Measurements from ENCODE around the gene U2AF2. TPM values are rescaled to one million over a fixed set of nuclear protein-coding genes. Genes with fewer than 3 reads are reported as not detected.

Gene U2AF2
- polyA plus RNA-seq, 1 donor (not counting 4 experiments of a cell fraction or from before 2014, with no cell fraction given), result 109 TPM

GRCh38 chr19:55660991-55661390 lies 6.2 kb downstream of the U2AF2 start:
- Histone ChIP-seq H4K20me1 (ENCODE audit: control insufficient read depth, extremely low read depth, insufficient read depth, low read length) (peaks cover 41% of the 10 kb centered on the region), H3K9me3 (ENCODE audit: control insufficient read depth, low read depth, low read length) (no peaks in the 10 kb centered on the region), H3K79me2 (ENCODE audit: control insufficient read depth, insufficient read depth, low read length) (peaks cover 93% of the 10 kb centered on the region), H2AFZ (ENCODE audit: control insufficient read depth, low read length) (no peak overlapping the region), H3K4me2 (ENCODE audit: control insufficient read depth, extremely low read depth, insufficient read depth, low read depth, low read length) (no peak overlapping the region), H3K9ac (ENCODE audit: control insufficient read depth, extremely low read depth, insufficient read depth, low read length) (no peak overlapping the region), H3K4me1 (ENCODE audit: control insufficient read depth, extremely low read depth, insufficient read depth, low read length) (peaks cover 19% of the 10 kb centered on the region), H3K4me3 (ENCODE audit: control insufficient read depth in 2 of 3, extremely low read depth in 1 of 3, insufficient read depth in 2 of 3, low read depth in 1 of 3, low read length in 3 of 3) (no peak overlapping the region), H3K9me1 (ENCODE audit: control insufficient read depth, extremely low read depth, insufficient read depth, low read length) (no peaks in the 10 kb centered on the region), H3K36me3 (ENCODE audit: control insufficient read depth in 2 of 2, extremely low read depth in 1 of 2, insufficient read depth in 2 of 2, low read length in 2 of 2) (peaks cover 50 to 53% of the 10 kb centered on the region in 2 experiments), H3K27me3 (ENCODE audit: control insufficient read depth, extremely low read depth, insufficient read depth, low read length) (no peaks in the 10 kb centered on the region), H3K27ac (ENCODE audit: control insufficient read depth, insufficient read depth, low read length) (no peak overlapping the region)
- dilution Hi-C loops (cut with MboI; ENCODE audit: extremely low pct_ligation_motif_present, low sequenced_read_pairs), result no loop called here
- FAIRE-seq, result no peak
- DNase-seq (ENCODE audit: low read depth, low spot score), result no peak
- no peak for TF ChIP-seq EZH2 (IDR thresholded peaks at IDR 0.05; ENCODE audit: low read length)
- no peak for TF ChIP-seq CTCF (optimal IDR thresholded peaks at IDR 0.05 in 1 of 3, IDR thresholded peaks at IDR 0.05 in 1 of 3, conservative IDR thresholded peaks at IDR 0.05 in 1 of 3; ENCODE audit: extremely low read depth in 1 of 3, insufficient read depth in 2 of 3, low read length in 3 of 3)

- Histone ChIP-seq H3K27ac (ENCODE audit: control insufficient read depth, insufficient read depth, low read length) (no peak overlapping the region), H2AFZ (ENCODE audit: control insufficient read depth, low read length) (no peak overlapping the region), H3K79me2 (ENCODE audit: control insufficient read depth, insufficient read depth, low read length) (peaks cover 93% of the 10 kb centered on the region), H3K4me1 (ENCODE audit: control insufficient read depth, extremely low read depth, insufficient read depth, low read length) (peaks cover 12% of the 10 kb centered on the region), H3K27me3 (ENCODE audit: control insufficient read depth, extremely low read depth, insufficient read depth, low read length) (no peaks in the 10 kb centered on the region), H4K20me1 (ENCODE audit: control insufficient read depth, extremely low read depth, insufficient read depth, low read length) (peaks cover 44% of the 10 kb centered on the region), H3K9ac (ENCODE audit: control insufficient read depth, extremely low read depth, insufficient read depth, low read length) (no peak overlapping the region), H3K9me1 (ENCODE audit: control insufficient read depth, extremely low read depth, insufficient read depth, low read length) (no peaks in the 10 kb centered on the region), H3K4me2 (ENCODE audit: control insufficient read depth, extremely low read depth, insufficient read depth, low read depth, low read length) (no peak overlapping the region), H3K9me3 (ENCODE audit: control insufficient read depth, low read depth, low read length) (no peaks in the 10 kb centered on the region), H3K36me3 (ENCODE audit: control insufficient read depth in 2 of 2, extremely low read depth in 1 of 2, insufficient read depth in 2 of 2, low read length in 2 of 2) (peaks cover 56 to 59% of the 10 kb centered on the region in 2 experiments), H3K4me3 (ENCODE audit: control insufficient read depth in 2 of 3, extremely low read depth in 1 of 3, insufficient read depth in 2 of 3, low read depth in 1 of 3, low read length in 3 of 3) (no peak overlapping the region)
- TF ChIP-seq EZH2 (IDR thresholded peaks at IDR 0.05; ENCODE audit: low read length) (no peak), CTCF (optimal IDR thresholded peaks at IDR 0.05 in 1 of 3, IDR thresholded peaks at IDR 0.05 in 1 of 3, conservative IDR thresholded peaks at IDR 0.05 in 1 of 3; ENCODE audit: extremely low read depth in 1 of 3, insufficient read depth in 2 of 3, low read length in 3 of 3) (no peak)
- DNase-seq (ENCODE audit: low read depth, low spot score) (no peak), FAIRE-seq (no peak)
- dilution Hi-C loops (cut with MboI; ENCODE audit: extremely low pct_ligation_motif_present, low sequenced_read_pairs), result no loop called here
Observed at GRCh38 chr19:55661826-55662225, 7.0 kb downstream of the U2AF2 start.

All from keratinocyte (primary cell).